Thyroid gland (tissue), 4 donors: ENCODE data around the gene CAST.

Experiments used
- POLR2A ChIP-seq, 2 donors: fragments of 450-650 bp; IDR thresholded peaks; one replicate each; pipeline ENCODE4 v1.6.1; 2017; ENCODE audit warnings: antibody characterized with exemption in 2 of 2, mild to moderate bottlenecking in 2 of 2, moderate library complexity in 1 of 2
- TF ChIP-seq, protein P1 (sequence below), 6 experiments: fragments of 200-600 bp in 3 of 6; fragments of 450-650 bp in 3 of 6; sonication (generic) in 3 of 6; IDR thresholded peaks; one replicate each; pipeline ENCODE4 v1.5.1; 2016 to 2019; ENCODE audit warnings: antibody characterized with exemption in 6 of 6, mild to moderate bottlenecking in 2 of 6, inconsistent platforms in 1 of 6, moderate library complexity in 1 of 6

DNA sequence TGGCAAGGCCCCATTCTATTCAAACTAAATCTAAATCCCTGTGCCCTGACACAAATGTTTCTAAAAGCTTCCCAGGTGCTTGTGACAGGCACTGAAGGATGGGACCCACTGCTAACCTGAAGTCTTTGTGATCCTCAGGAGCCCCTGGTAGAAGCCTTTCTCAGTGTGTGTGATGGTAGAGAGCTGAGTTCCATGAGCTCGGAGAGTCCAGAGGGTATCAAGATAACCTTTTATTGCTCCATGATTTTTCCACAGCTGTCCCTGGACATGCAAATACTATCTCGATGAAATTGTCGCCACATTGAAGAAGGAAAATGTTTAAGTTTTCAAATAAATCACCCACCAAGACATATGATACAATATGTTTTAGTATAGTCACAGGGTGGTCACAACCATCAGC lies 7.7 kb downstream of the CAST start:
- no peak for TF ChIP-seq POLR2A (IDR thresholded peaks at IDR 0.05)
- TF ChIP-seq, protein P1, sequence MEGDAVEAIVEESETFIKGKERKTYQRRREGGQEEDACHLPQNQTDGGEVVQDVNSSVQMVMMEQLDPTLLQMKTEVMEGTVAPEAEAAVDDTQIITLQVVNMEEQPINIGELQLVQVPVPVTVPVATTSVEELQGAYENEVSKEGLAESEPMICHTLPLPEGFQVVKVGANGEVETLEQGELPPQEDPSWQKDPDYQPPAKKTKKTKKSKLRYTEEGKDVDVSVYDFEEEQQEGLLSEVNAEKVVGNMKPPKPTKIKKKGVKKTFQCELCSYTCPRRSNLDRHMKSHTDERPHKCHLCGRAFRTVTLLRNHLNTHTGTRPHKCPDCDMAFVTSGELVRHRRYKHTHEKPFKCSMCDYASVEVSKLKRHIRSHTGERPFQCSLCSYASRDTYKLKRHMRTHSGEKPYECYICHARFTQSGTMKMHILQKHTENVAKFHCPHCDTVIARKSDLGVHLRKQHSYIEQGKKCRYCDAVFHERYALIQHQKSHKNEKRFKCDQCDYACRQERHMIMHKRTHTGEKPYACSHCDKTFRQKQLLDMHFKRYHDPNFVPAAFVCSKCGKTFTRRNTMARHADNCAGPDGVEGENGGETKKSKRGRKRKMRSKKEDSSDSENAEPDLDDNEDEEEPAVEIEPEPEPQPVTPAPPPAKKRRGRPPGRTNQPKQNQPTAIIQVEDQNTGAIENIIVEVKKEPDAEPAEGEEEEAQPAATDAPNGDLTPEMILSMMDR (IDR thresholded peaks at IDR 0.05) = no peak
